Body of pancreas (tissue), 4 donors: ENCODE data around the gene SLC41A3.

Experiments used
- POLR2A ChIP-seq, 3 donors: fragments of 450-650 bp; IDR thresholded peaks; one replicate each; pipeline ENCODE4 v1.6.1; 2016; ENCODE audit warnings: antibody characterized with exemption in 3 of 3, mild to moderate bottlenecking in 2 of 3
- TF ChIP-seq, protein P1 (sequence below), 7 experiments: fragments of 450-650 bp in 4 of 7; fragments of 200-600 bp in 3 of 7; sonication (generic) in 3 of 7; IDR thresholded peaks; one replicate each; pipeline ENCODE4 v1.5.1; 2016 to 2019; ENCODE audit warnings: antibody characterized with exemption in 7 of 7

DNA sequence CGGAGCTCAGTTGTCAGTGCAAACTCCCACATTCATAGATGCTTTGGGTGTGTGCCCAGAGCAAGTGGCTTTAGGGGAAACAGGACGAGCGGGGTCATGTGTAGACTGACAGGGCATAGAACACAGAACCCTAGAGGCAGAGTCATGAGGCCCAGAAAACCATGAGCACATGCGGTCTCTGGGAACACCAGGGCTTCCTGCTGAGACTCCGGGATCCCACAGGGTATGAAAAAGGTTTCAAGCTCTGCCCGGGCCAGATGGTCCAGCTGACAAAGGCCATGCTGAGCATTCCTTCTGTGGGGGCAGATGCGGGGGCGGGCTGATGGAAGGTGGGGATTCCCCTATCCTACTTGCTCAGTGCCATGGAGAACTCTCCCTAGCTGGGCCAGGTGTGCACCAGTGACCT is 70.2 kb downstream of the SLC41A3 start:
- TF ChIP-seq, protein P1, sequence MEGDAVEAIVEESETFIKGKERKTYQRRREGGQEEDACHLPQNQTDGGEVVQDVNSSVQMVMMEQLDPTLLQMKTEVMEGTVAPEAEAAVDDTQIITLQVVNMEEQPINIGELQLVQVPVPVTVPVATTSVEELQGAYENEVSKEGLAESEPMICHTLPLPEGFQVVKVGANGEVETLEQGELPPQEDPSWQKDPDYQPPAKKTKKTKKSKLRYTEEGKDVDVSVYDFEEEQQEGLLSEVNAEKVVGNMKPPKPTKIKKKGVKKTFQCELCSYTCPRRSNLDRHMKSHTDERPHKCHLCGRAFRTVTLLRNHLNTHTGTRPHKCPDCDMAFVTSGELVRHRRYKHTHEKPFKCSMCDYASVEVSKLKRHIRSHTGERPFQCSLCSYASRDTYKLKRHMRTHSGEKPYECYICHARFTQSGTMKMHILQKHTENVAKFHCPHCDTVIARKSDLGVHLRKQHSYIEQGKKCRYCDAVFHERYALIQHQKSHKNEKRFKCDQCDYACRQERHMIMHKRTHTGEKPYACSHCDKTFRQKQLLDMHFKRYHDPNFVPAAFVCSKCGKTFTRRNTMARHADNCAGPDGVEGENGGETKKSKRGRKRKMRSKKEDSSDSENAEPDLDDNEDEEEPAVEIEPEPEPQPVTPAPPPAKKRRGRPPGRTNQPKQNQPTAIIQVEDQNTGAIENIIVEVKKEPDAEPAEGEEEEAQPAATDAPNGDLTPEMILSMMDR (IDR thresholded peaks at IDR 0.05): no peak
- TF ChIP-seq POLR2A (IDR thresholded peaks at IDR 0.05): no peak
